Measurements from ENCODE around the gene PDIA5. TPM values are rescaled to one million over a fixed set of nuclear protein-coding genes. Genes with fewer than 3 reads are reported as not detected.

PDIA5 gene
- total RNA-seq, 2 donors from 2014 or later, result 8.0 to 9.0 TPM

GRCh38 chr3:123067689-123068600 is 1.1 kb downstream of the PDIA5 start:
- H3K27ac ChIP-seq, result peak overlapping the region; percentile 80 to 83
- H3K4me1 ChIP-seq, result peaks cover 0 to 47% of the 10 kb centered on the region in 2 donors

GRCh38 chr3:123068601-123069381 is 2.0 kb downstream of the PDIA5 start:
- Histone ChIP-seq H3K36me3 (no peaks in the 10 kb centered on the region), H3K27ac (no peak overlapping the region), H3K9me3 (no peaks in the 10 kb centered on the region), H3K4me3 (peak overlapping the region in 1 of 2 donors; percentile 92), H3K4me1 (peaks cover 0 to 47% of the 10 kb centered on the region in 2 donors), H3K27me3 (no peaks in the 10 kb centered on the region)
- DNase-seq (ENCODE audit: low spot score), result no peak
- TF ChIP-seq CTCF (IDR thresholded peaks at IDR 0.05), result no peak

More at GRCh38 chr3:123067689-123068600, 1.1 kb downstream of the PDIA5 start:
- TF ChIP-seq CTCF (IDR thresholded peaks at IDR 0.05), result no peak
- no peak for DNase-seq (ENCODE audit: low spot score)
- Histone ChIP-seq H3K4me3 (peak overlapping the region; percentile 77 to 92), H3K9me3 (no peaks in the 10 kb centered on the region), H3K36me3 (no peaks in the 10 kb centered on the region), H3K27me3 (no peaks in the 10 kb centered on the region)

DNA sequence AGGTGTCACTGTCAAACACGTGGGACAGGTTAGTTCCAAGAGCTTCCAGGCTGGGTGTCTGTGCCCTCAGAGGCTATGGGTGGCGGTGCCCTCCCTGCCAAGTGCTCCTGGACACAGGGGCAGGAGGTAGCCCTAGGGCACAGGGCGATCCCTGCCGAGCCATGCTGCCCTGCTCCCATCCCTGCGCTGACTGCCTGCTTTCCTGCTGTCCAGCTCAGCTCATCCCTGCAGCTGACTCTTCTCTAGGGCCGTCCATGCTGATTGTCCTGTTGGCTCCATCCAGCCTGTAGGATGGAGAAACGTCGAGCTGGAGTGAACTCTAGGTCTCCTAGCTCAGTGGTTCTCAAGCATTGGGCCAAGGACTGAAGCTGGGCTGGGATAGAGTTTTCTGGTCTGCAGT is 3.7 kb downstream of the PDIA5 start:
- no peaks in the 10 kb centered on the region for H3K9me3 ChIP-seq
- H3K4me1 ChIP-seq, result peaks cover 0 to 47% of the 10 kb centered on the region in 2 donors
- H3K4me3 ChIP-seq, result no peak overlapping the region
- no peaks in the 10 kb centered on the region for H3K27me3 ChIP-seq
- DNase-seq (ENCODE audit: low spot score), result no peak
- TF ChIP-seq CTCF (IDR thresholded peaks at IDR 0.05), result no peak
- no peaks in the 10 kb centered on the region for H3K36me3 ChIP-seq
- H3K27ac ChIP-seq, result no peak overlapping the region

- Histone ChIP-seq H3K4me3 (no peak overlapping the region), H3K27ac (no peak overlapping the region), H3K27me3 (no peaks in the 10 kb centered on the region), H3K4me1 (peaks cover 0 to 48% of the 10 kb centered on the region in 2 donors), H3K36me3 (no peaks in the 10 kb centered on the region), H3K9me3 (no peaks in the 10 kb centered on the region)
- TF ChIP-seq CTCF (IDR thresholded peaks at IDR 0.05), result no peak
- DNase-seq (ENCODE audit: low spot score), result no peak
These were observed 4.3 kb downstream of the PDIA5 start for GRCh38 chr3:123071146-123071545.

DNA sequence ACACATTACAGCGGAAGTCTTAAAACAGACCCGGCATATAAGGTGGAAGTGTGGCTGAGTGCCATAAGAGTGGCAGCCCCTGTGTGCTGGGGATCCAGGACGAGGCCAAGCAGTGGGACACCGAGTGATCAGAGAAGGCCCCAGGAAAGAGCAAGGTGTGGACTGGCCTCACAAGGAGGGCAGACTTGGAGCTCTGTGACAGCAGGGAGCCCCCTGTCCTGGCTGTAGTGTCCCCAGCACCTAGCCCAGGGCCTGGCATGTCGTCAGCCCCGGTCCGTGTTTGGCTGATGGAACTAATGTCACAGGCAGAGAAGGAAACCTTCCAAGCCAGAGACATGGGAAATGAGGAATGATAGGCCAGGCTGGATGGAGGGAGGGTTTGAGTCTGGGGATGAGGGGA is 4.8 kb downstream of the PDIA5 start:
- Histone ChIP-seq H3K27me3 (no peaks in the 10 kb centered on the region), H3K4me1 (peaks cover 0 to 52% of the 10 kb centered on the region in 2 donors), H3K9me3 (no peaks in the 10 kb centered on the region), H3K36me3 (no peaks in the 10 kb centered on the region), H3K4me3 (no peak overlapping the region), H3K27ac (peak overlapping the region in 1 of 2 donors; percentile 5)
- DNase-seq (ENCODE audit: low spot score), result no peak
- no peak for TF ChIP-seq CTCF (IDR thresholded peaks at IDR 0.05)

Data from right atrium auricular region (tissue), 2 donors.